DMS 273 (cell line): Measurements from ENCODE around the gene UNC93B1.
"Not testable (repeated sequence)": the region's sequence is repeated elsewhere in the genome, so short reads cannot be mapped to it uniquely, and the experiment has no call there.

Source experiments
- DNase-seq: peaks from one replicate; lab custom pipeline; 2025; ENCODE audit not compliant: unreplicated experiment; lab: John Stamatoyannopoulos, UW

The UNC93B1 gene

GRCh38 chr11:67994387-67994786 lies 9.5 kb downstream of the UNC93B1 start:
- not testable (repeated sequence) for DNase-seq

- DNase-seq, result peak; percentile 25
Measured at GRCh38 chr11:67993821-67994220, 10.1 kb downstream of the UNC93B1 start.

- DNase-seq, result not testable (repeated sequence)
Measured at GRCh38 chr11:67991347-67992121, 12.4 kb downstream of the UNC93B1 start.

GRCh38 chr11:67990546-67991346 lies 13.2 kb downstream of the UNC93B1 start:
- not testable (repeated sequence) for DNase-seq

GRCh38 chr11:67985302-67985701 lies 18.6 kb downstream of the UNC93B1 start:
- DNase-seq, result not testable (repeated sequence)

- no peak for DNase-seq
Measured at GRCh38 chr11:67983951-67984350, 19.9 kb downstream of the UNC93B1 start.

GRCh38 chr11:67982255-67982857 lies 21.5 kb downstream of the UNC93B1 start:
- not testable (repeated sequence) for DNase-seq

- DNase-seq, result not testable (repeated sequence)
Measured at GRCh38 chr11:67981226-67981625, 22.7 kb downstream of the UNC93B1 start.

GRCh38 chr11:67978766-67979418 lies 25.0 kb downstream of the UNC93B1 start:
- DNase-seq, result not testable (repeated sequence)

GRCh38 chr11:67974746-67975145 lies 29.2 kb downstream of the UNC93B1 start:
- not testable (repeated sequence) for DNase-seq

GRCh38 chr11:67965830-67966348 lies 38.0 kb downstream of the UNC93B1 start:
- not testable (repeated sequence) for DNase-seq

GRCh38 chr11:67964746-67965145 lies 39.2 kb downstream of the UNC93B1 start:
- not testable (repeated sequence) for DNase-seq

GRCh38 chr11:67963879-67964278 lies 40.0 kb downstream of the UNC93B1 start:
- not testable (repeated sequence) for DNase-seq

GRCh38 chr11:67963217-67963616 lies 40.7 kb downstream of the UNC93B1 start:
- not testable (repeated sequence) for DNase-seq

- DNase-seq, result not testable (repeated sequence)
Measured at GRCh38 chr11:67956236-67956635, 47.7 kb downstream of the UNC93B1 start.

- DNase-seq, result peak; percentile 69
Measured at GRCh38 chr11:67955461-67956007, 48.4 kb downstream of the UNC93B1 start.

- not testable (repeated sequence) for DNase-seq
Measured at GRCh38 chr11:67954971-67955370, 48.9 kb downstream of the UNC93B1 start.

- DNase-seq, result not testable (repeated sequence)
Measured at GRCh38 chr11:67954251-67954650, 49.6 kb downstream of the UNC93B1 start.

GRCh38 chr11:67950705-67951104 lies 53.2 kb downstream of the UNC93B1 start:
- DNase-seq, result not testable (repeated sequence)

- DNase-seq, result not testable (repeated sequence)
Measured at GRCh38 chr11:67947785-67948184, 56.1 kb downstream of the UNC93B1 start.
